GM23248 (cell line): ENCODE data around the gene GNAS. TPM values are rescaled to one million over a fixed set of nuclear protein-coding genes. Genes with fewer than 3 reads are reported as not detected.
"Not testable (repeated sequence)": the region's sequence is repeated elsewhere in the genome, so short reads cannot be mapped to it uniquely, and the experiment has no call there.

Experiments used
- DNase-seq: peaks from one replicate; pipeline ENCODE4 v3.0.0-alpha.2; 2015
- H2AFZ ChIP-seq: fragments of 200-600 bp; sonication (generic); 2 replicates; pipeline ENCODE4 v1.6.1; 2016; ENCODE audit warnings: antibody characterized with exemption
- H3F3A ChIP-seq: fragments of 200-600 bp; sonication (generic); 2 replicates; pipeline ENCODE4 v1.6.1; 2016; ENCODE audit warnings: mild to moderate bottlenecking, antibody characterized with exemption, mixed run types; ENCODE audit not compliant: insufficient read depth
- H3K27ac ChIP-seq: fragments of 200-600 bp; sonication (generic); 2 replicates; pipeline ENCODE4 v1.5.1; 2016; ENCODE audit warnings: mild to moderate bottlenecking
- H3K27me3 ChIP-seq: fragments of 200-600 bp; sonication (generic); replicated peaks from 2 replicates; pipeline ENCODE4 v1.6.1; 2016; ENCODE audit warnings: mild to moderate bottlenecking; ENCODE audit not compliant: insufficient read depth
- H3K36me3 ChIP-seq: fragments of 200-600 bp; sonication (generic); 2 replicates; pipeline ENCODE4 v1.6.1; 2016; ENCODE audit warnings: low read depth, mild to moderate bottlenecking
- H3K4me1 ChIP-seq: fragments of 200-600 bp; sonication (generic); 2 replicates; pipeline ENCODE4 v1.6.1; 2016; ENCODE audit warnings: mild to moderate bottlenecking; ENCODE audit not compliant: insufficient read depth
- H3K4me2 ChIP-seq: fragments of 200-600 bp; sonication (generic); one replicate; pipeline ENCODE4 v1.6.1; 2016; ENCODE audit warnings: mild to moderate bottlenecking; ENCODE audit not compliant: unreplicated experiment
- H3K4me3 ChIP-seq: fragments of 200-600 bp; sonication (generic); 2 replicates; pipeline ENCODE4 v1.5.1; 2016; ENCODE audit warnings: mild to moderate bottlenecking
- H3K79me2 ChIP-seq: fragments of 200-600 bp; sonication (generic); 2 replicates; pipeline ENCODE4 v1.6.1; 2016; ENCODE audit warnings: mild to moderate bottlenecking; ENCODE audit not compliant: insufficient read depth
- H3K9ac ChIP-seq: fragments of 200-600 bp; sonication (generic); 2 replicates; pipeline ENCODE4 v1.6.1; 2016; ENCODE audit warnings: mild to moderate bottlenecking
- H3K9me2 ChIP-seq: fragments of 200-600 bp; sonication (generic); 2 replicates; pipeline ENCODE4 v1.6.1; 2016; ENCODE audit warnings: mixed run types, mild to moderate bottlenecking, moderate library complexity; ENCODE audit not compliant: insufficient read depth
- H3K9me3 ChIP-seq: fragments of 200-600 bp; sonication (generic); one replicate; pipeline ENCODE4 v1.6.1; 2017; ENCODE audit warnings: low read depth
- H4K20me1 ChIP-seq: fragments of 200-600 bp; sonication (generic); 2 replicates; pipeline ENCODE4 v1.6.0; 2016; ENCODE audit not compliant: insufficient read depth
- EZH2 ChIP-seq: fragments of 200-600 bp; sonication (generic); IDR thresholded peaks from 2 replicates; pipeline ENCODE4 v1.6.1; 2018; ENCODE audit warnings: antibody characterized with exemption, mild to moderate bottlenecking; ENCODE audit not compliant: insufficient read depth, poor library complexity, severe bottlenecking
- EZH2phosphoT487 ChIP-seq: fragments of 200-600 bp; sonication (generic); IDR thresholded peaks from 2 replicates; pipeline ENCODE4 v1.6.1; 2018; ENCODE audit warnings: antibody characterized with exemption, moderate library complexity, mild to moderate bottlenecking, low read depth; ENCODE audit not compliant: insufficient read depth
- WGBS, 2 experiments: methylation state at CpG; one replicate each; pipeline ENCODE4 v1.1.6; 2015 to 2017; ENCODE audit warnings: low lambda C conversion rate in 2 of 2, low coverage in 1 of 2; ENCODE audit errors: missing lambda C conversion rate in 2 of 2; 5-methylcytosine and 5-hydroxymethylcytosine counted together
- in situ Hi-C: fragments of 300-500 bp; cut with MboI; formaldehyde crosslinking; loops from 2 replicates; pipeline ENCODE4 v1.15.0; 2020
- polyA plus RNA-seq: library from polyadenylated mRNA; unstranded; fragments of >200 nt; fragmentation: Nextera tagmentation; extraction: Ambion mirVana; gene quantifications from 2 replicates; pipeline ENCODE4 v1.2.1, GENCODE V29; 2016
- total RNA-seq: library from RNA; depleted of rRNA; stranded (reverse); fragments of >200 nt; shearing (Covaris generic); gene quantifications from 2 replicates; pipeline ENCODE4 v1.2.3, GENCODE V29; 2014

The GNAS gene
- total and polyA plus RNA-seq, 2 experiments from 2014 or later: 421 to 904 TPM

DNA sequence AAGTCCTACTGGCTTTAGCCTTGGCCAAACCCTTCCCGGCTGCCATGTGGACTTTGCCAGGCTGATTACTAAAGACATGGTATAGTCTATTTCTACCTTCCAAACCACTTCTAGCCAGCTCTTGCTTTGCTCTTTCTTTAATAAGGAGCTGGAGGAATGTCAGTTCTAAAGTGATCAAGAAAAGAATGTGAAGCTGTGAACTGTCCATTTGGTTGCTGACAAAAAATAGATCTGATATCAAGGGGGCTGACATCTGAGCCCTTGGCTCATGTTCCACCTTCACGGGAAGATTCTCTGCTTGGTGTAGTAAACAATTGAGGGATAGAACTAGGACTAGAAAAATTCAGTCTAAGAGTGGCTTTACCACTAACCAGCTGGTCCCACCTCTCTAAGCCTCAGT, 24.4 kb upstream of the GNAS start:
- H3K9me3 ChIP-seq: no peaks in the 10 kb centered on the region
- no peak overlapping the region for H3K9ac ChIP-seq
- H3K36me3 ChIP-seq: no peaks in the 10 kb centered on the region
- no peak overlapping the region for H3K27ac ChIP-seq
- no peaks in the 10 kb centered on the region for H3K4me1 ChIP-seq
- no peak overlapping the region for H3K4me3 ChIP-seq
- 82 to 85% methylated on average over 2 of the region's 2 CpGs for WGBS, 2 experiments
- no peak overlapping the region for H3K4me2 ChIP-seq
- H3F3A ChIP-seq: no peaks in the 10 kb centered on the region
- no peaks in the 10 kb centered on the region for H4K20me1 ChIP-seq
- TF ChIP-seq EZH2phosphoT487: no peak
- no peak for TF ChIP-seq EZH2
- peaks cover 26% of the 10 kb centered on the region for H3K27me3 ChIP-seq
- H3K9me2 ChIP-seq: no peaks in the 10 kb centered on the region
- DNase-seq: no peak
- peaks cover 13% of the 10 kb centered on the region; the same call in 1 of the 2 replicates for H3K79me2 ChIP-seq
- H2AFZ ChIP-seq: no peak overlapping the region
- in situ Hi-C loops: loop anchor here (25.0 kb wide), 2 partner anchors 341 to 591 kb away; partner anchors contain the start of gene ANKRD60

DNA sequence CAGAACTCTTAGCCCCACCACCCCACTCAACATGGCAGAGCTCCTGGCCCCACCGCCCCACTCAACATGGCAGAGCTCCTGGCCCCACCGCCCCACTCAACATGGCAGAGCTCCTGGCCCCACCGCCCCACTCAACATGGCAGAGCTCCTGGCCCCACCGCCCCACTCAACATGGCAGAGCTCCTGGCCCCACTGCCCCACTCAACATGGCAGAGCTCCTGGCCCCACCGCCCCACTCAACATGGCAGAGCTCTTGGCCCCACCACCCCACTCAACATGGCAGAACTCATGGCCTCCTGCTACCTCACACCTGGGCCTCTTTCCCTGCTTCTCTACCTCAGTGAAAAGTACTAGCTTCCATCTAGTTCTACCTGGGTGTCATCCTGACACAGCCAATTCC, 23.7 kb upstream of the GNAS start:
- H3K9me2 ChIP-seq, H3F3A ChIP-seq, H3K27ac ChIP-seq, H2AFZ ChIP-seq, H3K36me3 ChIP-seq, H3K4me2 ChIP-seq, DNase-seq, H4K20me1 ChIP-seq, H3K4me3 ChIP-seq, H3K4me1 ChIP-seq, H3K9ac ChIP-seq, H3K9me3 ChIP-seq: not testable (repeated sequence)
- in situ Hi-C loops: loop anchor here (25.0 kb wide), 2 partner anchors 342 to 592 kb away; partner anchors contain the start of gene ANKRD60
- peaks cover 13% of the 10 kb centered on the region; the same call in 1 of the 2 replicates for H3K79me2 ChIP-seq
- peaks cover 29% of the 10 kb centered on the region for H3K27me3 ChIP-seq
- WGBS, 2 experiments: 90% methylated on average over 5 of the region's 5 CpGs; no CpG with 5 or more reads in 1 of the 2 experiments

DNA sequence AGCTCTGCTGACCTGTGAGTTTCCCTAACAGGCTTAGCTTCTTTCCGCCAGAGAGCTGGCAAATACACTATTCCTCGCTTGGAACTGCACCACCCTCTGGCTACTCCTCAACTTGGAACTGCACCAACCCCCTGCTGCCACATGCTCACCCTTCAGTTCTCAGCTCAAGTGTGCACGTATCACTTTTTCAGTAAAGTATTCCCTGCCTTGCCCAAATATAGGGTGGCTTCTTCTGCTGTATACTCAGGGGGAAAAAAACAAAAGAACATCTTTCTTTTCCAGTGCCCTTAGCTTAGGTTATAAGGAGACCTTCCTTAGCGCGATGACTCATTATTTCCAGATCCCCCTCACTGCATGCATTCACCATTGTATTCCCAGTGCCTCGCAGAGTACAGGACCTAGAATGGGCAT, 23.0 kb upstream of the GNAS start:
- TF ChIP-seq EZH2 (no peak), EZH2phosphoT487 (no peak)
- DNase-seq: peak; percentile 37
- in situ Hi-C loops: loop anchor here (25.0 kb wide), 2 partner anchors 342 to 592 kb away; partner anchors contain the start of gene ANKRD60

DNA sequence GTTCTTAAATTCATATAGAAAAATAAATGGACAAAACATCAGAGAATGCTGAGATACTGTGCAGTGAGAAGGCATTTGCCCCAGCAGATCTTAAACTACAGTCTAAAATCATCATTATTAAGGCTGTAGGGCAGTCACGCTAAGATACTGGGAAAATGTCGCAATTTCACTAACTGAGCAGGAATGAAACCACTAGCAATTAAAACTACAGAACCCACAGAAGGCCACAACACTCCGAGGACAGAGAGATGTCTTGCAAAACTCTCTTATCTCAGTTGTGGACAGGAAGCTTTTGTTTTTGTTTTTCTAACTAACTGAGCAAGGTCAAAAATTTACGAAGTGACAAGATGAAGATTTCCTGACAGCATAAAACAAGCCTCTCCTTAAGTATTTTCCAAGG, 20.1 kb upstream of the GNAS start:
- no peak overlapping the region for H3K27ac ChIP-seq
- peaks cover 45% of the 10 kb centered on the region for H3K27me3 ChIP-seq
- in situ Hi-C loops: loop anchor here (25.0 kb wide), 2 partner anchors 345 to 595 kb away; partner anchors contain the start of gene ANKRD60
- no peak overlapping the region for H3K9ac ChIP-seq
- no peak overlapping the region for H3K4me2 ChIP-seq
- DNase-seq: no peak
- no peaks in the 10 kb centered on the region for H3K9me2 ChIP-seq
- no peaks in the 10 kb centered on the region for H3K36me3 ChIP-seq
- H3K4me3 ChIP-seq: no peak overlapping the region
- no peaks in the 10 kb centered on the region for H3K9me3 ChIP-seq
- H3K4me1 ChIP-seq: no peaks in the 10 kb centered on the region
- 72 to 75% methylated on average over 4 of the region's 4 CpGs for WGBS, 2 experiments
- H3K79me2 ChIP-seq: peaks cover 13% of the 10 kb centered on the region; the same call in 1 of the 2 replicates
- no peak overlapping the region for H2AFZ ChIP-seq
- no peak for TF ChIP-seq EZH2phosphoT487
- no peak for TF ChIP-seq EZH2
- no peaks in the 10 kb centered on the region for H3F3A ChIP-seq
- no peaks in the 10 kb centered on the region for H4K20me1 ChIP-seq

More for the DNA sequence above, 23.0 kb upstream of the GNAS start:
- Histone ChIP-seq H4K20me1 (no peaks in the 10 kb centered on the region), H3F3A (no peaks in the 10 kb centered on the region), H3K9ac (no peak overlapping the region), H3K9me3 (no peaks in the 10 kb centered on the region), H3K27ac (no peak overlapping the region), H3K36me3 (no peaks in the 10 kb centered on the region), H2AFZ (no peak overlapping the region), H3K4me3 (no peak overlapping the region), H3K27me3 (peaks cover 29% of the 10 kb centered on the region), H3K79me2 (peaks cover 13% of the 10 kb centered on the region; the same call in 1 of the 2 replicates), H3K4me2 (no peak overlapping the region), H3K9me2 (no peaks in the 10 kb centered on the region), H3K4me1 (no peaks in the 10 kb centered on the region)
- WGBS, 2 experiments: 41 to 42% methylated on average over 6 of the region's 6 CpGs

DNA sequence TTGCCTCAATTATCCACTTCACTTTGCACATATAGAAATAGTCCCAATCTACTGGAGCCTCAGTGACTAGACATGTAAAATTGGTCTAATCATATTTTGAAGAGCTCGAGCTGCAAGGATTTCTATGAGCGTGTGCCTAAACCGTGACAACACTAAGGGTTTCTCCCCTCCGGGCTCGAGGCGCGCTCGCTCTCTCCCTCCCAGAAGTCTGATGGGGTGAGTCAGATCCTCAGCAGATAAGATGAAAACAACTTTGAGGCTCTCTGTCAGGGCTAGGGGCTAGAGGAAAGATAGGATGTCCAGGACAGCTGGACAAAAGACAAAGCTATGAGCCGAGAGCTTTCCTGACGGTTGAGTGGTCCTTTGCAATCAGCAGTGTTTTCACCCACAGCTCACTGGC, 18.6 kb upstream of the GNAS start:
- DNase-seq: no peak
- Histone ChIP-seq H3K27ac (no peak overlapping the region), H3K4me1 (no peaks in the 10 kb centered on the region), H3K27me3 (peaks cover 39% of the 10 kb centered on the region), H3K9me3 (no peaks in the 10 kb centered on the region), H3F3A (no peaks in the 10 kb centered on the region), H3K9ac (no peak overlapping the region), H4K20me1 (no peaks in the 10 kb centered on the region), H3K4me3 (no peak overlapping the region), H2AFZ (no peak overlapping the region), H3K36me3 (no peaks in the 10 kb centered on the region), H3K9me2 (no peaks in the 10 kb centered on the region), H3K4me2 (no peak overlapping the region), H3K79me2 (peaks cover 13% of the 10 kb centered on the region; the same call in 1 of the 2 replicates)
- in situ Hi-C loops: loop anchor here (25.0 kb wide), 2 partner anchors 347 to 597 kb away; partner anchors contain the start of gene ANKRD60
- TF ChIP-seq EZH2: no peak
- no peak for TF ChIP-seq EZH2phosphoT487
- 91 to 94% methylated on average over 10 of the region's 10 CpGs for WGBS, 2 experiments
